ENCODE data around the gene OPCML. TPM values are rescaled to one million over a fixed set of nuclear protein-coding genes. Genes with fewer than 3 reads are reported as not detected.

OPCML gene
- total RNA-seq, 1 donor from 2014 or later, result not detected

- no peak for DNase-seq (ENCODE audit: low read depth in 2 of 2)
Measured at GRCh38 chr11:133300666-133301065, 231.6 kb downstream of the OPCML start.

- no peak for DNase-seq (ENCODE audit: low read depth in 2 of 2)
Measured at GRCh38 chr11:133291780-133292179, 240.5 kb downstream of the OPCML start.

- no peak for DNase-seq (ENCODE audit: low read depth in 2 of 2)
Measured at GRCh38 chr11:133285359-133285758, 246.9 kb downstream of the OPCML start.

GRCh38 chr11:133284156-133284555 lies 248.1 kb downstream of the OPCML start:
- DNase-seq (ENCODE audit: low read depth in 2 of 2), result no peak

- DNase-seq (ENCODE audit: low read depth in 2 of 2), result no peak
Measured at GRCh38 chr11:133277886-133278285, 254.4 kb downstream of the OPCML start.

GRCh38 chr11:133271871-133272776 lies 260.2 kb downstream of the OPCML start:
- no peak for DNase-seq (ENCODE audit: low read depth in 2 of 2)

- DNase-seq (ENCODE audit: low read depth in 2 of 2), result no peak
Measured at GRCh38 chr11:133271206-133271605, 261.1 kb downstream of the OPCML start.

- no peak for DNase-seq (ENCODE audit: low read depth in 2 of 2)
Measured at GRCh38 chr11:133269267-133269666, 263.0 kb downstream of the OPCML start.

GRCh38 chr11:133266986-133267385 lies 265.3 kb downstream of the OPCML start:
- no peak for DNase-seq (ENCODE audit: low read depth in 2 of 2)

- DNase-seq (ENCODE audit: low read depth in 2 of 2), result no peak
Measured at GRCh38 chr11:133265530-133266035, 266.7 kb downstream of the OPCML start.

- no peak for DNase-seq (ENCODE audit: low read depth in 2 of 2)
Measured at GRCh38 chr11:133263332-133263731, 269.0 kb downstream of the OPCML start.

GRCh38 chr11:133258751-133259150 lies 273.6 kb downstream of the OPCML start:
- no peak for DNase-seq (ENCODE audit: low read depth in 2 of 2)

- DNase-seq (ENCODE audit: low read depth in 2 of 2), result no peak
Measured at GRCh38 chr11:133254601-133255000, 277.7 kb downstream of the OPCML start.

- DNase-seq (ENCODE audit: low read depth in 2 of 2), result no peak
Measured at GRCh38 chr11:133253570-133253969, 278.7 kb downstream of the OPCML start.

- no peak for DNase-seq (ENCODE audit: low read depth in 2 of 2)
Measured at GRCh38 chr11:133251841-133252240, 280.5 kb downstream of the OPCML start.

- no peak for DNase-seq (ENCODE audit: low read depth in 2 of 2)
Measured at GRCh38 chr11:133249530-133249929, 282.8 kb downstream of the OPCML start.

GRCh38 chr11:133249065-133249464 lies 283.2 kb downstream of the OPCML start:
- no peak for DNase-seq (ENCODE audit: low read depth in 2 of 2)

- DNase-seq (ENCODE audit: low read depth in 2 of 2), result no peak
Measured at GRCh38 chr11:133243832-133244231, 288.5 kb downstream of the OPCML start.

GRCh38 chr11:133240908-133241655 lies 291.2 kb downstream of the OPCML start:
- DNase-seq (ENCODE audit: low read depth in 2 of 2), result no peak

GRCh38 chr11:133239575-133239974 lies 292.7 kb downstream of the OPCML start:
- no peak for DNase-seq (ENCODE audit: low read depth in 2 of 2)

GRCh38 chr11:133238495-133238894 lies 293.8 kb downstream of the OPCML start:
- DNase-seq (ENCODE audit: low read depth in 2 of 2), result no peak

GRCh38 chr11:133238027-133238426 lies 294.3 kb downstream of the OPCML start:
- no peak for DNase-seq (ENCODE audit: low read depth in 2 of 2)

Measured in dermis microvascular lymphatic vessel endothelial cell (primary cell).